ENCODE results near the gene TMEM121B. TPM values are rescaled to one million over a fixed set of nuclear protein-coding genes. Genes with fewer than 3 reads are reported as not detected.

TMEM121B gene
- total and polyA plus RNA-seq, 2 of the 13 experiments (the other 11 are each of a cell fraction or from before 2014, with no cell fraction given): not detected

GRCh38 chr22:17102297-17102667 is 18.9 kb downstream of the TMEM121B start (continued):
- TF ChIP-seq ZNF136 (CRISPR knock-in tag; IDR thresholded peaks at IDR 0.05; ENCODE audit: low read depth) (no peak), ZNF550 (CRISPR knock-in tag; IDR thresholded peaks at IDR 0.05; ENCODE audit: borderline replicate concordance) (no peak)

DNA sequence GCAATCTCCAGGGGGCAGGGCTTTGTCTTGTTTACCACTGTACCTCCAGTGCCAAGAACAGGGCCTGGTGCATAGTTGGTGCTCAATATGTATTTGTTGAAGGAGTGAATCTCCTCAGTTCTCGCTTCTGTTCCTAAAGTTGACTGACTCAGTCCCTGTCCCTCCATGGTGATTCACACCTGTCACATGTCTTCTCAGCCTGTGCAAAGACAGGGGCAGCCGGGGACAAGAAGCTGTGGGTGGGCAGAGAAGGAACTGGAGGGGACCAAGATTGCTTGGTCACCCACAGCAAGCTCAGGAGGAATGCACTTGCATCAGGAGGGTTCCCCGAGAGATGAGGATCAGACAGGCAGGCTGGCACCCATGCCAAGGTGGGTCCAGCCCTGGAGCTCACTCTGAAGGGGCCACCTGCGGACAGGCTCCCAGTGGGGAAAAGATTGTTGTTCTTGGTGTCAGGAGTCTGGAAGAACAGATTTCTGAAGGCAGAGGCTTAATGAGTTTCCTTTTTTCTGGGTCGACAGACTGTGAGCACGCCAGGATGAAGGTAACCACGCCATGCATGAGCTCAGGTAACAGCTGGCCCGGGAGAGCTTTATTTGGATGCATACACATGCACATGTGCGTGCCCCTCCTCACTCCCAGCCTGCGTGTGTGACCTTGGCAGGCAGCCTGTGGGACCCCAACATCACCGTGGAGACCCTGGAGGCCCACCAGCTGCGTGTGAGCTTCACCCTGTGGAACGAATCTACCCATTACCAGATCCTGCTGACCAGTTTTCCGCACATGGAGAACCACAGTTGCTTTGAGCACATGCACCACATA is 19.5 kb downstream of the TMEM121B start:
- Histone ChIP-seq H3K4me1 (ENCODE audit: insufficient read depth, low read length) (no peaks in the 10 kb centered on the region), H2AFZ (ENCODE audit: low read length) (no peak overlapping the region), H3K4me3 (replicated peaks in 1 of 3; ENCODE audit: insufficient read depth in 1 of 3, low read depth in 2 of 3, low read length in 3 of 3) (no peak overlapping the region), H3K4me2 (ENCODE audit: low read depth, low read length) (no peak overlapping the region), H4K20me1 (ENCODE audit: insufficient read depth, low read length) (no peaks in the 10 kb centered on the region), H3K9ac (ENCODE audit: insufficient read depth, low read depth, low read length) (no peak overlapping the region), H3K36me3 (replicated peaks in 1 of 2; ENCODE audit: control insufficient read depth in 1 of 2, insufficient read depth in 2 of 2, low read length in 2 of 2) (peaks cover 6 to 30% of the 10 kb centered on the region in 2 experiments; a peak in 3 of 5 replicates), H3K9me3 (ENCODE audit: low read length) (no peaks in the 10 kb centered on the region), H3K27ac (ENCODE audit: extremely low read length, insufficient read depth, low read length) (no peak overlapping the region), H3K27me3 (ENCODE audit: control insufficient read depth in 1 of 2, insufficient read depth in 2 of 2, low read length in 2 of 2) (no peaks in the 10 kb centered on the region), H3K79me2 (ENCODE audit: insufficient read depth, low read length) (no peaks in the 10 kb centered on the region)
- 98% methylated on average over 7 of the region's 14 CpGs for whole genome bisulfite sequencing (ENCODE audit: low lambda C conversion rate)
- no peak for DNase-seq (ENCODE audit: low spot score)
- FAIRE-seq: no peak
- TF ChIP-seq ZNF775 (CRISPR knock-in tag; IDR thresholded peaks at IDR 0.05; ENCODE audit: borderline replicate concordance) (no peak), TSC22D2 (CRISPR knock-in tag; IDR thresholded peaks at IDR 0.05; ENCODE audit: borderline replicate concordance) (no peak), NFYB (CRISPR knock-in tag; IDR thresholded peaks at IDR 0.05) (no peak), SSRP1 (CRISPR knock-in tag; IDR thresholded peaks at IDR 0.05) (no peak), MAFF (IDR thresholded peaks at IDR 0.05; ENCODE audit: low read depth, low read length) (no peak), ZNF225 (CRISPR knock-in tag; IDR thresholded peaks at IDR 0.05) (no peak), CCAR2 (optimal IDR thresholded peaks at IDR 0.05; ENCODE audit: low read depth, low read length) (no peak), CENPX (CRISPR knock-in tag; IDR thresholded peaks at IDR 0.05) (no peak), ZSCAN5A (CRISPR knock-in tag; IDR thresholded peaks at IDR 0.05; ENCODE audit: borderline replicate concordance) (no peak), ISL2 (CRISPR knock-in tag; IDR thresholded peaks at IDR 0.05) (no peak), ZNF530 (CRISPR knock-in tag; IDR thresholded peaks at IDR 0.05; ENCODE audit: low read depth) (no peak), MBNL3 (CRISPR knock-in tag; conservative IDR thresholded peaks at IDR 0.05) (no peak), ZBTB8A (CRISPR knock-in tag; IDR thresholded peaks at IDR 0.05; ENCODE audit: borderline replicate concordance, low read depth) (no peak), GATA4 (IDR thresholded peaks at IDR 0.05; ENCODE audit: borderline replicate concordance, low read depth) (no peak), ZNF569 (CRISPR knock-in tag; IDR thresholded peaks at IDR 0.05; ENCODE audit: borderline replicate concordance) (no peak), EED (CRISPR knock-in tag; IDR thresholded peaks at IDR 0.05) (no peak)
- TF ChIP-seq, protein P1, sequence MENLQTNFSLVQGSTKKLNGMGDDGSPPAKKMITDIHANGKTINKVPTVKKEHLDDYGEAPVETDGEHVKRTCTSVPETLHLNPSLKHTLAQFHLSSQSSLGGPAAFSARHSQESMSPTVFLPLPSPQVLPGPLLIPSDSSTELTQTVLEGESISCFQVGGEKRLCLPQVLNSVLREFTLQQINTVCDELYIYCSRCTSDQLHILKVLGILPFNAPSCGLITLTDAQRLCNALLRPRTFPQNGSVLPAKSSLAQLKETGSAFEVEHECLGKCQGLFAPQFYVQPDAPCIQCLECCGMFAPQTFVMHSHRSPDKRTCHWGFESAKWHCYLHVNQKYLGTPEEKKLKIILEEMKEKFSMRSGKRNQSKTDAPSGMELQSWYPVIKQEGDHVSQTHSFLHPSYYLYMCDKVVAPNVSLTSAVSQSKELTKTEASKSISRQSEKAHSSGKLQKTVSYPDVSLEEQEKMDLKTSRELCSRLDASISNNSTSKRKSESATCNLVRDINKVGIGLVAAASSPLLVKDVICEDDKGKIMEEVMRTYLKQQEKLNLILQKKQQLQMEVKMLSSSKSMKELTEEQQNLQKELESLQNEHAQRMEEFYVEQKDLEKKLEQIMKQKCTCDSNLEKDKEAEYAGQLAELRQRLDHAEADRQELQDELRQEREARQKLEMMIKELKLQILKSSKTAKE (CRISPR knock-in tag; IDR thresholded peaks at IDR 0.05; ENCODE audit: borderline replicate concordance): no peak
- TF ChIP-seq, protein P2, sequence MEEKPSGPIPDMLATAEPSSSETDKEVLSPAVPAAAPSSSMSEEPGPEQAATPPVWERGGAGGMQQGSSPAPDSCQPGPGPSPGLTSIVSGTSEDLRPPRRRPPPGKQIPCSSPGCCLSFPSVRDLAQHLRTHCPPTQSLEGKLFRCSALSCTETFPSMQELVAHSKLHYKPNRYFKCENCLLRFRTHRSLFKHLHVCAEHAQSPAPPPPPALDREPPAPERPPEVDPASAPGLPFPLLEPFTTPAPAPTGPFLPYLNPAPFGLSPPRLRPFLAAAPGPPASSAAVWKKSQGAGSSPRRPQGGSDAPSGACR (CRISPR knock-in tag; IDR thresholded peaks at IDR 0.05): no peak
- CTCF ChIA-PET (ENCODE audit: low intra/inter-chr PET ratio, low total read pairs): no interaction called here
- no TSS peak for BruUV-seq (replicated peaks)
- intact Hi-C loops (cut with micrococcal nuclease; ENCODE audit: unreplicated experiment): no loop called here
- POLR2A ChIA-PET: no interaction called here
- in situ Hi-C loops (cut with HindIII; ENCODE audit: extremely low pct_ligation_motif_present, low pct_unique_long_range_greater_than_20kb): no loop called here
- ATAC-seq: no peak
